OCI-LY7 (cell line): ENCODE measurements around the gene ZNF106. TPM values are rescaled to one million over a fixed set of nuclear protein-coding genes. Genes with fewer than 3 reads are reported as not detected.

Experiments used
- BruUV-seq: library from RNA; stranded (reverse); fragments of 400-500 nt; replicated peaks from 2 replicates; lab custom pipeline; 2021; lab: Mats Ljungman, UMichigan
- CTCF ChIA-PET: fragments of 300-600 bp; sonication (Branson Sonifier 250); formaldehyde crosslinking; loops from one replicate; lab custom pipeline; 2022; ENCODE audit warnings: antibody characterized with exemption; ENCODE audit not compliant: unreplicated experiment; lab: Charles Lee
- POLR2A ChIA-PET: fragments of 300-600 bp; sonication (Branson Sonifier 250); formaldehyde crosslinking; loops from one replicate; lab custom pipeline; 2022; ENCODE audit warnings: antibody characterized with exemption; lab: Charles Lee
- DNase-seq: peaks from one replicate; pipeline ENCODE4 v3.0.0-alpha.2; 2015; ENCODE audit warnings: low spot score
- H2AFZ ChIP-seq: fragments of 200-600 bp; sonication (generic), shearing (Covaris generic); 2 replicates; pipeline ENCODE4 v1.6.1; 2014; ENCODE audit warnings: mild to moderate bottlenecking, antibody characterized with exemption, low read length, moderate library complexity
- H3K27ac ChIP-seq: fragments of 200-600 bp; sonication (generic); 2 replicates; pipeline ENCODE4 v1.5.1; 2014; ENCODE audit warnings: mixed run types, low read depth, mild to moderate bottlenecking, moderate library complexity, low read length, inconsistent platforms; ENCODE audit not compliant: poor library complexity, severe bottlenecking
- H3K36me3 ChIP-seq: fragments of 200-600 bp; sonication (generic); 2 replicates; pipeline ENCODE4 v1.6.1; 2014; ENCODE audit warnings: mild to moderate bottlenecking, antibody characterized with exemption, low read length, moderate library complexity, mixed read lengths; ENCODE audit not compliant: insufficient read depth
- H3K4me1 ChIP-seq: fragments of 200-600 bp; sonication (generic); 2 replicates; pipeline ENCODE4 v1.5.1; 2014; ENCODE audit warnings: mild to moderate bottlenecking, low read length; ENCODE audit not compliant: insufficient read depth, poor library complexity, severe bottlenecking
- H3K4me2 ChIP-seq: fragments of 200-600 bp; sonication (generic); 2 replicates; pipeline ENCODE4 v1.6.1; 2014; ENCODE audit warnings: mild to moderate bottlenecking, low read length
- H3K4me3 ChIP-seq: fragments of 200-600 bp; sonication (generic); 2 replicates; pipeline ENCODE4 v1.5.1; 2014; ENCODE audit warnings: mild to moderate bottlenecking, low read depth, low read length; ENCODE audit not compliant: poor library complexity, severe bottlenecking
- H3K79me2 ChIP-seq: fragments of 200-600 bp; sonication (generic); 2 replicates; pipeline ENCODE4 v1.6.1; 2016; ENCODE audit warnings: low read depth, mild to moderate bottlenecking, low read length, moderate library complexity, mixed read lengths; ENCODE audit not compliant: insufficient read depth
- H3K9me2 ChIP-seq: fragments of 200-600 bp; sonication (generic); 2 replicates; pipeline ENCODE4 v1.6.1; 2016; ENCODE audit warnings: mild to moderate bottlenecking, low read length, mixed read lengths; ENCODE audit not compliant: insufficient read depth
- H3K9me3 ChIP-seq: fragments of 200-600 bp; sonication (generic); 2 replicates; pipeline ENCODE4 v1.6.1; 2014; ENCODE audit warnings: mild to moderate bottlenecking, mixed run types, low read length, mixed read lengths
- H4K20me1 ChIP-seq: fragments of 200-600 bp; sonication (generic); 2 replicates; pipeline ENCODE4 v1.6.1; 2014; ENCODE audit warnings: mild to moderate bottlenecking, antibody characterized with exemption, low read length, moderate library complexity, mixed read lengths; ENCODE audit not compliant: insufficient read depth
- EZH2phosphoT487 ChIP-seq: fragments of 200-600 bp; sonication (generic); IDR thresholded peaks from 2 replicates; pipeline ENCODE4 v1.6.1; 2018; ENCODE audit warnings: low read depth, borderline replicate concordance, mild to moderate bottlenecking, mixed run types, antibody characterized with exemption, low read length, moderate library complexity, mixed read lengths
- intact Hi-C: fragments of 100-400 bp; cut with micrococcal nuclease; formaldehyde crosslinking; loops from one replicate; pipeline ENCODE4 v1.10.0; 2022; ENCODE audit not compliant: unreplicated experiment
- total RNA-seq, 2 experiments: library from RNA; depleted of rRNA in 1 of 2; stranded (reverse); fragments of >200 nt in 1 of 2; shearing (Covaris generic) in 1 of 2; gene quantifications; 2 replicates each; pipeline ENCODE4 v1.2.3, GENCODE V29; 2014 to 2022
- TF ChIP-seq, protein P1 (sequence below): fragments of 200-600 bp; sonication (generic); conservative IDR thresholded peaks from 2 replicates; pipeline ENCODE4 v1.5.1; 2014; ENCODE audit warnings: mild to moderate bottlenecking, antibody characterized with exemption, low read length, moderate library complexity, mixed read lengths

The ZNF106 gene
- total RNA-seq, 2 experiments from 2014 or later = 30.5 to 66.4 TPM

DNA sequence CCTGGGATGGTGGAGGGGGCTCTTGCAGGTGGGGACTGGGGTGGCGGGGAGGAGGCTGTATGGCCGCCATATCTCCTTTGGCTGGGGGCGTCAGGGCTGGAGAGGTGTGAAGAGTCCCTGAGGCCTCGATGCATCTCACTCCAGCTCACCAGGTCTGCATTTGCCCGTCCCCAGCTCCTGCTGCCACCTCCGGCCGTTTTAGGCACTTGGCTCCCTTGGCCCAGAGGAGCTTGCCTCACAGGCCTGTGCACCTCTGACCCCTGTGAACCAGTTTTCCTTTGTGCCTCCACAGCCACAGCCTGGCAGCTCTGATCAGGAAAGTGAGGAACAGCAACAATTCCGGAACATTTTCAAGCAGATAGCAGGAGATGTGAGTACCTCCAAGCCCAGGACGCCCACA, 81.9 kb downstream of the ZNF106 start:
- Histone ChIP-seq H3K4me2 (no peak overlapping the region), H2AFZ (no peak overlapping the region), H3K9me3 (no peaks in the 10 kb centered on the region), H3K79me2 (no peaks in the 10 kb centered on the region), H3K27ac (no peak overlapping the region), H3K9me2 (no peaks in the 10 kb centered on the region), H3K36me3 (peaks cover 14% of the 10 kb centered on the region; the same call in 1 of the 2 replicates), H3K4me1 (no peaks in the 10 kb centered on the region), H3K4me3 (no peak overlapping the region), H4K20me1 (no peaks in the 10 kb centered on the region)
- intact Hi-C loops = no loop called here
- BruUV-seq = no TSS peak
- CTCF ChIA-PET = interaction anchor here (0.6 kb wide), 1 partner anchor 1726 kb away, joined by 8 read pairs; no protein-coding TSS in a partner anchor
- no peak for DNase-seq
- POLR2A ChIA-PET = no interaction called here
- no peak for TF ChIP-seq EZH2phosphoT487
- TF ChIP-seq, protein P1, sequence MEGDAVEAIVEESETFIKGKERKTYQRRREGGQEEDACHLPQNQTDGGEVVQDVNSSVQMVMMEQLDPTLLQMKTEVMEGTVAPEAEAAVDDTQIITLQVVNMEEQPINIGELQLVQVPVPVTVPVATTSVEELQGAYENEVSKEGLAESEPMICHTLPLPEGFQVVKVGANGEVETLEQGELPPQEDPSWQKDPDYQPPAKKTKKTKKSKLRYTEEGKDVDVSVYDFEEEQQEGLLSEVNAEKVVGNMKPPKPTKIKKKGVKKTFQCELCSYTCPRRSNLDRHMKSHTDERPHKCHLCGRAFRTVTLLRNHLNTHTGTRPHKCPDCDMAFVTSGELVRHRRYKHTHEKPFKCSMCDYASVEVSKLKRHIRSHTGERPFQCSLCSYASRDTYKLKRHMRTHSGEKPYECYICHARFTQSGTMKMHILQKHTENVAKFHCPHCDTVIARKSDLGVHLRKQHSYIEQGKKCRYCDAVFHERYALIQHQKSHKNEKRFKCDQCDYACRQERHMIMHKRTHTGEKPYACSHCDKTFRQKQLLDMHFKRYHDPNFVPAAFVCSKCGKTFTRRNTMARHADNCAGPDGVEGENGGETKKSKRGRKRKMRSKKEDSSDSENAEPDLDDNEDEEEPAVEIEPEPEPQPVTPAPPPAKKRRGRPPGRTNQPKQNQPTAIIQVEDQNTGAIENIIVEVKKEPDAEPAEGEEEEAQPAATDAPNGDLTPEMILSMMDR = no peak

- H2AFZ ChIP-seq = no peak overlapping the region
- no peaks in the 10 kb centered on the region for H4K20me1 ChIP-seq
- H3K27ac ChIP-seq = no peak overlapping the region
- H3K4me1 ChIP-seq = no peaks in the 10 kb centered on the region
- H3K9me2 ChIP-seq = no peaks in the 10 kb centered on the region
- H3K4me2 ChIP-seq = no peak overlapping the region
- TF ChIP-seq, protein P1 = no peak
- no peak for TF ChIP-seq EZH2phosphoT487
- ChIA-PET POLR2A (interaction anchor here (0.6 to 1.2 kb wide), 4 partner anchors 17 to 788 kb away, joined by 3 to 5 read pairs (median 4); no protein-coding TSS in a partner anchor), CTCF (no interaction called here)
- no peaks in the 10 kb centered on the region for H3K79me2 ChIP-seq
- intact Hi-C loops = no loop called here
- BruUV-seq = no TSS peak
- peaks cover 12% of the 10 kb centered on the region; the same call in 1 of the 2 replicates for H3K36me3 ChIP-seq
- no peaks in the 10 kb centered on the region for H3K9me3 ChIP-seq
- no peak for DNase-seq
- no peak overlapping the region for H3K4me3 ChIP-seq
Measured at GRCh38 chr15:42408178-42408577, 82.8 kb downstream of the ZNF106 start.

DNA sequence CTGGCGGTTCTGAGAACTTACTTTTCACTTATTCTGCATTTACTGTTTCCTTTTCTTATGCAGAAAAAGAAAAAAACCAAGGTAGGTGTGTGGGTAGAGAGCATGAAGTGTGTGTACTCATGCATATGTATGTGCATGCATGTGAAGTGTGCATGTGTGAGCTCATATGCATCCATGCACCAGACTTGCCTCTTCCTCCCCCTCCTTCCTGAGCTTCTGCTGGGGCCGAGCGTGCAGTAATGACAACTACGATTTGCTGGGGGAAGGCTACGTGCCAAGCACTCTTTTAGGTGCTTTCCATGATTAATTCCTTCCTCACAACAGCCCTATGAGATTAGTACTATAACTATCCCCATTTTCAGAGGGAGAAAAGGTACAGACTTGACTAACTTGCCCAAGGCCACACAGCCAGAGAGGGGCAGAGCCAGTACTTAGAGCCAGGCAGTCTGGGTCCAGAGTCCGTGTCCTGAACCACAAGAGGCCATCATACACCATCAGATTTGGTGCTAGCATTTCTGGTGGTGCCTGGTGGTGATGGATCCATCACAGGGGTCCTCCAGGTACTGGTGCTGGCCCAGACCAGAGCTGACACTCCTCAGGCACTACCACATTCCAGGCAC, 85.0 kb downstream of the ZNF106 start:
- POLR2A ChIA-PET = no interaction called here
- no peaks in the 10 kb centered on the region for H3K9me2 ChIP-seq
- H3K79me2 ChIP-seq = no peaks in the 10 kb centered on the region
- H3K9me3 ChIP-seq = no peaks in the 10 kb centered on the region
- H3K27ac ChIP-seq = no peak overlapping the region
- intact Hi-C loops = no loop called here
- no peaks in the 10 kb centered on the region for H3K36me3 ChIP-seq
- no peak overlapping the region for H3K4me3 ChIP-seq
- CTCF ChIA-PET = no interaction called here
- no peak overlapping the region for H3K4me2 ChIP-seq
- DNase-seq = no peak
- TF ChIP-seq, protein P1 = no peak
- no peak for TF ChIP-seq EZH2phosphoT487
- peaks cover 6% of the 10 kb centered on the region for H3K4me1 ChIP-seq
- no TSS peak for BruUV-seq
- H2AFZ ChIP-seq = no peak overlapping the region
- no peaks in the 10 kb centered on the region for H4K20me1 ChIP-seq
